GM18502 (cell line): ENCODE data around the gene FYCO1.

Experiments
- ATAC-seq: cut with Tn5 transposase; IDR thresholded peaks from one replicate; pipeline ENCODE4 v1.9.1; 2021; ENCODE audit warnings: mild to moderate bottlenecking; ENCODE audit not compliant: unreplicated experiment, poor library complexity

FYCO1 gene

DNA sequence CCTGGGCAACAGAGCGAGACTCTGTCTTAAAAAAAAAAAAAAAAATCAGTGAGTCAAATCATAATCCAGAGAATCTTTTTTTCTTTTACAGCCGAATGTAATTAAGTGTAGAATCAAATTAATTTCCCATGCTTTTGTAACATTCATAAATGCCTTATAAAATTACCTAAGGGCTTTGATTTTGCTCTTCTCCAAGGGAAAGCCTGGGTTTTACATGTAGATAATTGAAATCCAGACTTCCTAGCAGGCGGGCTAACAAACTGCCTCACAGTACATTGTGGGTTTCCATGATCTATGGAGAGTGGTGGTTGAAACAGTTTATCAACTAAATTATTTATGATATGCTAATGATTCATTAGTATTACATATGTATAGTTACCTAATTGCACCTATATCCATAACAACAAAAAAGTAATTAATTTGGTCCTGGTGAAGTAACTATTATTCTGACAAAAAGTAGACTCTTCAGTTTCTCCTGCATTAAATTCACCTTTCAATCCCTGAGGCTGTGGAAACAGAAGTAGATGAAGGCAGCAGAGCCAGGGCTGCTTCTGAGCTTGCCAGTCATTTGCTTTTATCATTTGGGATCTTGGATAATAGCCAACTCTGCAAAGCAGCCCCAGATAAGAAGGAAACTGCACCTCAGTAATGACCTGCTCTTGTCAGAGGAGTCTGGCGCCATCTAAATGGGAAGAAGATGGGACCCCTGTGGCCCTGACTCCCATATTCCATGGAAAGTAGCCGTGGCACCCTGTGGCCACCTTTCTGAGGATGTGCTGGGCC is 99.7 kb downstream of the FYCO1 start:
- no peak for ATAC-seq

- ATAC-seq = no peak
Measured at GRCh38 chr3:45894015-45894414, 101.6 kb downstream of the FYCO1 start.

- ATAC-seq = no peak
Measured at GRCh38 chr3:45892161-45892560, 103.5 kb downstream of the FYCO1 start.

DNA sequence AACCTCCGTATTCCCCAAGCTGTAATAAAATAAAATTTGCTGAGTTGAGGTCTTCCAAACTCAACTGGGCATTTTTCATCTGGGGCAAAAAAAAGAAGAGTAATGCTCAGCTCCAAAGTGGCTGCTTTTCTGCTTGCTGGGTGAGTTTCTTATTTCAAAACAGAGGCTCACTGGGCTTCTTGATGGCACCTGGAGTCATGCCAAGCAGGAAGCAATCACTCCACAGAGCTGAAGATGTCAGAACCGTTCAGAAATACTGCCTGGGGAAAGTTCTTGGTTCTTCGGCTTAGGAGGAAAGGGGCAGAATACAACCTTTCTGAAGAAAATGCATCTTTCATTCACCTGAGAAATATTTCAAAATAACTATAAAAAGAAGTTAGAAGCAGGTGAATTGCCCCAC is 105.2 kb downstream of the FYCO1 start:
- no peak for ATAC-seq

DNA sequence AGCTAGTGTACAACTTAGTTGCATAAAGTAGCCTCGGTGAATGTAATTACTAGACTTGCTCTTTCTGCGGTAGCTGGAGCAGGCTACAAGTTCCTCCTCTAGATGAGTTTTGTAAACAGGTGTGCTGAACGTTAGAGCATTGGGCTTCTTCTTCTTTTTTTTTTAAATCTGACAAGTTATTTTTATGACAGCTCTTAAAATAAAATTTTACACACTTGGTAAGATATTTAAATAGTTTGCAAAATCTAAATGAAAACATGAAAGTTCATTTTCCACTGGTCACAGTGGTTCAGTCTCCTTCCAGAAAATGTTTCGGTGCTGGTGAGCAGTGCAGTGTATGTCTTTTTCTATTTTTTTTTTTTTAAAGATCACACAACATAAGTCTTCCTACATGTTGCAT is 106.3 kb downstream of the FYCO1 start:
- no peak for ATAC-seq

DNA sequence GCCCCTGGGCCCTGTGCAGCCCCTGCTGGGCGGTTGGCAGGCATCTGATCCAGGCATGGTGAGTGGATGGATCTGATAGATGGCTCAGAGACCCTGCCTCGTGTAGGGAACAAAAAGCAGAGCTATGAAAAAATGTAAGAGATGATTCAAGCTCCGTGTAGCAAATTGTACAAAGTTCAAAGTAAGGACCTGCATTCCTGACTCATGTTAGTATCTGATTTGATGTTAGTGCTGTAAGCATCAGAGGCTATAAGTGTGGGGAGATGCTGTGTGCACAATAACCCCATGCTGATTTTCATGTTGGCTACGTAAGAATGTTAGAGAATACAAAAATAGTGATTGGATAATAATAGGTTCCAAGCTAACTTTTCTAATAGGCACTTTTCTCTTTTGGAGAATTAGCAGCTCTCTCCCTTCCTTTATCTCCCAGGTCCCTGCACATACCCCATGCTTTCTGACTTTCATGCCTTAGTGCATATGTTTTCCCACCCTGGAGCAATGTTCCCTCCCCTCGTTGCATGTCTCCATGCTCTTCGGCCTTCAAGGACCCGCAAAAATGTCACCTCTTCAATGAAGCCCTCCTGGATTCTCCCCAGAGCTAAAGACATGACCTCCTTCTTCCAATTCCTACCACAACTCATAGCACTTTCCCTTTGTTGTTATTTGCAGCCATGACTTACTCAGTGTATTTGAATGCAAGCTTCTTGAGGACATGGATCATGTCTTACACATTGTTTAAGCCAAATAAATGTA is 107.7 kb downstream of the FYCO1 start:
- no peak for ATAC-seq

DNA sequence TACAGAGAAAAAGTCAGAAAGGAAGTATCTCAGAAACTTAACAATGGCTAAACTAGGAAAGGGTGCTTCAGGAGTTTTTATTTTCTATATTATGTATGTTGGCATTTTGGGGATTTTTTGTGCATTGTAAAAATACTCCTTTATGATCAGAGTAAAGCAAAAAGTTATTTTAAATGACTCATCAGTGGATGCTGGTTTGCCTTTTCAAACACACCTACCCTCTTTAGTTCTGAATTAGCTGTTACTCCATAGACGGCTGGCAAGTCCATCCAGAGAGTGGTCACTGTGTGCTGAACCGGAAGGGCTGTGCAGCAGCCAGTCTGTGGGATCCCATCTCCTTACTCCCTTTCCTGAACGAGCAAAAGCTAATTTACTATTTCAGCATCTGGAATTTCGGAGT is 108.3 kb downstream of the FYCO1 start:
- ATAC-seq = no peak

DNA sequence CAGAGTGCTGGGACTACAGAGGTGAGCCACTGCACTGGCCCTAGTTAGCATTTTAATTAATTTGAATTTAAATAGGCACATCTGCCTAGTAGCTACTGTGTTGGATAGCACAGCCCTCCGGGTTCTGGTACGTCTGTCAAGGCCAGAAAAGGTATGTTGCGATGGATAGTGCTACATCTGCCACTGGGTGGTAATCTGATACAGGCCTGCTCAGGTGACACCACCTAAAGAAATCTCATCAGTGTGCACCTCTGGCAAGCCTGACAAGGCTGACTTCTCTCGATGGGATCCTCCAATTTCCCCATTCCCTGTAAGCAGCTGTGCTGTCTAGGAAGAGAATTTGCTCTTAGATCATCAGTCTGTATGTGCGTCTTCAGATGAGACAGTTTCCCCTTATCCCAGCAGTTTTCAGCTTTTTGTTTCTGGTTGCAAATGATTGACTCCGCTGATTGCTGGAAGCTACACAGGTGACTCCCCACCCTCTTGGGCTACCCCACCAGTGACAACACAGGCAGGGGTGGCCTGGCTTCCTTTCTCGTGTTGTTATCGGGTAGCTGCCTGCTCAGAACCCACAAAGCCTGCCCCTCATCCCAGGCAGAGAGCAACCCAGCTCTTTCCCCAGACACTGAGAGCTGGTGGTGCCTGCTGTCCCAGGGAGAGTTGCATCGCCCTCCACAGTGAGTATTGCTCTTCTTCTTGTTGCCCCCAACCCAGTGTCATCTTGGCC is 109.5 kb downstream of the FYCO1 start, which contains the start of gene CCR9:
Gene CCR9, plus strand, starts transcription at position 565 of the 727 bp plus-strand sequence. CDS start 8,391 bp downstream, outside the sequence.
- no peak for ATAC-seq

GRCh38 chr3:45884368-45885201 is 111.0 kb downstream of the FYCO1 start:
- no peak for ATAC-seq

DNA sequence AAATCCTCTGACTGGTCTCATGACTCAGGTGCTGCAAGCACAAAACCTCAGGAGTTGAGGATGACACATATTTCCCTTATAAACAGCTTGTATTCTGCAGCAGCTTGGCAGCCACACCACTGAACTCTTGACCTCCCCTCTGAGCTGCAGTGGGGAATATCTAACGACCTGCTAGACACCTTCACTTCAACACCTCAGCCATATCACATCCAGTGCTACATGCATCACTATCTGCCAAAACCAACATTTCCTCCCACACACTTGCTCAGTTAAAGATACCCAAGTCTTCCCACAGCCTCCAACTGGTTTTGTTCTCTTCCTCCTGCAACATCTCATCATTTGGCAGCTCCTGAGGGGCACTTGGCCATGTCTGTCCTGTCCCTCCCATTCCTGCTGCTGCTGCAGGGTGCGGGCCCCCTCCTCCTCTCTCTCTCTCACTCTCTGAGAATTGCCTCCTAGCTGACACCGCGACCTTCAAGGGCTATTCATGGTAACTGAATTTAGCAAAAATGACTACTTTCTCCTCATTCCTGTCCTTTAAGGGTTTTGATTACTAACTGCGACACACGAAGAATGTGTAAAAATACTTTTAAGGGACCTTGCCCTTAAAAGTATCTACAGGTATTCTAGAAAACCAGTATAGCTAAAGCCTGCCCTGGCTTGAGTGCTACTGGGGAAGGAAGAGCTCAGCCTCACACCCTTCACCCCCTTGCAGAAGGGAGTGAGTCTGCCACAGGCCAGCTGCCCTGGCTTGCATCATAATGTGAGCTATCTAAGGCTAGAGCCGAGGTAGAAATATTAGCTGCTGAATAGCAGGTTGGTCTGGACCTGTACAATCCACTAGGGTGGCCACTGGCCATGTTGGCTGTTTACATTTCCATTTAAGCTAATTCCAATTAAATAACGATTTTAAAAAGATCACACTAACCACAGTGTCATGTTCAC is 114.3 kb downstream of the FYCO1 start:
- ATAC-seq = no peak

- ATAC-seq = no peak
Measured at GRCh38 chr3:45880725-45881077, 114.9 kb downstream of the FYCO1 start.

DNA sequence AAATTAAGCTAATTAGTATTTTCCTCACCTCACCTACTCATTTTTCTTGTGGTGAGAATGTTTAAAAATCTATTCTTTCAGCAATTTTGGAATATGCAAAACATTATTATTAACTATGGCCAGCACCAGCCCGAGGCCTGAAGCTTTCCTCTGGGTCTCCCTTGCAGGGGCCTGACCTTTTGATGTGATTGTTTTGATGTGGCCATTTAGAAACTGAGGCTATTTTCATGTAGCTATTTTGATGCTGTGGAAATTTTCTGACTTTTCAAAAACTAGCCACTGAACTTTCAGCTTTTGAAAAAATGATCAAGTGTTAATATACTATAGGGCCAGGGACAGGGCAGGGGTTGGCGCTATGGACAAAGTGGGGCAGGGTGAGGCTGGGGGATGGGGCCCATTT is 117.5 kb downstream of the FYCO1 start:
- ATAC-seq = no peak

- no peak for ATAC-seq
Measured at GRCh38 chr3:45874677-45875346, 120.8 kb downstream of the FYCO1 start.

DNA sequence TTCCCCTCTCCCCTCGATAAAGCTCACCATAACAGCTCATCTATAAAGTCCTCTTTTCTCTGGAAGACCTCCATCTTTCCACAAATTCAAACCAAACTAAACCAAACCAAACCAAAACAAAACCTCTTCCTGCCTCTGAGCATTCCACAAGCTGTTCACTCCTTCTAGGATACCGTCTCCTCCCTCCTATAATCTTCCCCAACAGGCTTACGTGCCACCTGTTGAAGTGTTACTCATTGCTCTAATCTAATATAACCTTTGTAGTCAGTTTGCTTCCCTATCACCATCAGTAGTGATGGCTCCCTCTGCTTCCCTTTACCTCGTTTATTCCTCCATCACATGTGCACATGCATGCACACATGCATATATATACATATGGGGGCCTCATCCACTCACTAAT is 122.0 kb downstream of the FYCO1 start:
- no peak for ATAC-seq

GRCh38 chr3:45873036-45873435 is 122.6 kb downstream of the FYCO1 start:
- ATAC-seq = no peak

DNA sequence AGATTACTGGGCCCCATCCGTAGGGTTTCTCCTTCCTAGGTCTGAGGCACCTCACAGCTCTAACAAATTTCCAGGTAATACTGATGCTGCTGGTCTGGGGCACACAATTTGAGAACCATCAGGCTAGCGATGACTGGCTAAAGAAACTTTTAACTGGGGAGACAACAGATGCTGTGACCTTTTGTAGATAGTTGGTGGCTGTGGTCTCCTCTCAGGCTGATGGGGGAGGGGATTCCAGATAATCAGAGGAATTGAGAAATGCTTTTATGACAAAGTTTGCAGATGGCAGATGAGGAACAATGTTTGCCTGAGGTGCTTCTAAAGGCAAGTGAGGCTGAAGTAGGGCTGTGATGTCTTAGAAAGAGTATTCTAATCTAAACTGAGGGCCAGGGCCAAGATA is 123.1 kb downstream of the FYCO1 start:
- ATAC-seq = no peak

DNA sequence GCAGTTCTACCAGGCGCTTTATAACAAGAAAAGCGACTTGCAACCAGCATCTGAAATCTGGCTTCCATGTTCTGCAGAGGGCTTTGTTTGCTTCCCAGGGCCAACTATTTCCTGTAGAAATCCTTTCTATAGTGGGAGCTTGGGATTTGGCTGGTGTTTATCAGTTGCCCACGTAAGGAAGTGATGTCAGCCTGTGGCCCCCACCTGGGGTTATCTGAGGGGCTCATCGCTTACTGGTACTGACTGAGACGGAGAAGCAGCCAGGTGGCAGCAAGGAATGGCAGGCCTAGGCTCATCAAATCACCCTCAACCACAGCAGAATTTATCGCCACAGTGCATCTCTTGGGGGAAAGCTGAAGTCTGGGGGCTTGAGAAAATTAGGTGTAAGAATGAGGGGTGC is 123.8 kb downstream of the FYCO1 start:
- ATAC-seq = no peak

DNA sequence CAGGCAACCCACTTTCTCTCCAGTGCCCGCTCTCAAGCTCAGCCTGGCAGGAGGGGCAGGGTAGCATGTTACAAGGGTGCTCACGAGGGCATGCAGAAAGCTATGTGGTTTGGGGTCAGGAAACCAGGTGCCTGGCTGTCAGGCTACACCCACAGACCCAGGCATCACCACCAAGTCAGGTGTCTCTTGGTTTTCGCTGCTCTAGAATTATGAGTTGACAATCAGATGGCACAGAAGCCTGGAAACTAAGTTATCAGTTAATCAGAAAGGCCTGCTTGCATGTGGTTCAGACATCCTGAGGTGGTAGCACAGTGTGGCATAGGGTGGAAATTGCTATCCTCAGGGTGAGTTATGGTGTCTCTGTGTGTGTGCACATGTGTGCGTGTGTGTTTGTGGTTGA is 125.5 kb downstream of the FYCO1 start:
- ATAC-seq = no peak

- ATAC-seq = no peak
Measured at GRCh38 chr3:45869638-45870037, 126.0 kb downstream of the FYCO1 start.
